ENCODE measurements around the gene TMEM30A. TPM values are rescaled to one million over a fixed set of nuclear protein-coding genes. Genes with fewer than 3 reads are reported as not detected.

Gene TMEM30A
- total and polyA plus RNA-seq, 2 of the 13 experiments (the other 11 are each of a cell fraction or from before 2014, with no cell fraction given) = 17.6 to 54.4 TPM

GRCh38 chr6:75203721-75204120 is 80.9 kb downstream of the TMEM30A start:
- no peaks in the 10 kb centered on the region for H3K79me2 ChIP-seq (ENCODE audit: insufficient read depth, low read length)
- in situ Hi-C loops (cut with HindIII; ENCODE audit: extremely low pct_ligation_motif_present, low pct_unique_long_range_greater_than_20kb) (loop anchor here (10.0 to 25.0 kb wide), 6 partner anchors 449 to 1466 kb away; no protein-coding TSS in a partner anchor), intact Hi-C loops (cut with micrococcal nuclease; ENCODE audit: unreplicated experiment) (loop anchor here (1.0 to 10.0 kb wide), 5 partner anchors 138 to 1349 kb away; no protein-coding TSS in a partner anchor)
- no peak overlapping the region for H2AFZ ChIP-seq (ENCODE audit: low read length)
- ATAC-seq = no peak
- no peak for DNase-seq (ENCODE audit: low spot score)
- no peaks in the 10 kb centered on the region for H3K36me3 ChIP-seq (replicated peaks in 1 of 2; ENCODE audit: control insufficient read depth in 1 of 2, insufficient read depth in 2 of 2, low read length in 2 of 2)
- H3K4me1 ChIP-seq (ENCODE audit: insufficient read depth, low read length) = no peaks in the 10 kb centered on the region
- H3K4me2 ChIP-seq (ENCODE audit: low read depth, low read length) = no peak overlapping the region
- POLR2A ChIA-PET = no interaction called here
- CTCF ChIA-PET (ENCODE audit: low intra/inter-chr PET ratio, low total read pairs) = interaction anchor here (1.0 to 1.9 kb wide), 2 partner anchors 304 to 794 kb away, joined by 4 to 5 read pairs; no protein-coding TSS in a partner anchor
- no TSS peak for BruUV-seq (replicated peaks)
- peaks cover 6 to 63% of the 10 kb centered on the region in 2 experiments; a peak in 4 of 5 replicates for H3K27me3 ChIP-seq (ENCODE audit: control insufficient read depth in 1 of 2, insufficient read depth in 2 of 2, low read length in 2 of 2)
- FAIRE-seq = no peak
- TF ChIP-seq ZNF44 (CRISPR knock-in tag; IDR thresholded peaks at IDR 0.05) (no peak), PTBP1 (IDR thresholded peaks at IDR 0.05; ENCODE audit: low read depth, low read length, poor library complexity, severe bottlenecking) (no peak), CHCHD3 (CRISPR knock-in tag; IDR thresholded peaks at IDR 0.05) (no peak), CBX1 (IDR thresholded peaks at IDR 0.05; ENCODE audit: low read depth) (no peak), RELA (CRISPR knock-in tag; IDR thresholded peaks at IDR 0.05) (no peak), KMT2B (CRISPR knock-in tag; IDR thresholded peaks at IDR 0.05) (no peak)
- no peak overlapping the region for H3K9ac ChIP-seq (ENCODE audit: insufficient read depth, low read depth, low read length)
- H3K27ac ChIP-seq (ENCODE audit: extremely low read length, insufficient read depth, low read length) = no peak overlapping the region
- no peak overlapping the region for H3K4me3 ChIP-seq (replicated peaks in 1 of 3; ENCODE audit: insufficient read depth in 1 of 3, low read depth in 2 of 3, low read length in 3 of 3)
- no peaks in the 10 kb centered on the region for H3K9me3 ChIP-seq (ENCODE audit: low read length)
- WGBS (ENCODE audit: low lambda C conversion rate) = 1% methylated on average over 5 of the region's 5 CpGs
- no peaks in the 10 kb centered on the region for H4K20me1 ChIP-seq (ENCODE audit: insufficient read depth, low read length)

Other genes starting within 250 kb of the TMEM30A start
- 0.02 TPM in 1 of 2 replicates, not detected in the other for gene COL12A1, start 78.7 kb downstream of the TMEM30A start, total RNA-seq (2016; rRNA removed; fragmentation: Illumina TruSeq; extraction: Trizol)
- gene COL12A1, start 78.7 kb downstream of the TMEM30A start, polyA plus RNA-seq (2011; rRNA removed) = 0.20 TPM in 1 of 2 replicates, not detected in the other
- gene COX7A2, start 41.0 kb downstream of the TMEM30A start, total RNA-seq (2016; rRNA removed; fragmentation: Illumina TruSeq; extraction: Trizol) = 481 and 556 TPM in 2 replicates
- 311 and 407 TPM in 2 replicates for gene COX7A2, start 41.0 kb downstream of the TMEM30A start, polyA plus RNA-seq (2011; rRNA removed)
- not detected in 2 replicates for gene FILIP1, start 209.0 kb upstream of the TMEM30A start, total RNA-seq (2016; rRNA removed; fragmentation: Illumina TruSeq; extraction: Trizol)
- gene FILIP1, start 209.0 kb upstream of the TMEM30A start, polyA plus RNA-seq (2011; rRNA removed) = not detected in 2 replicates

Data from HepG2 (cell line).